ENCODE data around the gene UBE4A. TPM values are rescaled to one million over a fixed set of nuclear protein-coding genes. Genes with fewer than 3 reads are reported as not detected.

UBE4A gene
- total and polyA plus RNA-seq, 2 of the 4 experiments (the other 2 are of a cell fraction) = 15.2 to 69.7 TPM

DNA sequence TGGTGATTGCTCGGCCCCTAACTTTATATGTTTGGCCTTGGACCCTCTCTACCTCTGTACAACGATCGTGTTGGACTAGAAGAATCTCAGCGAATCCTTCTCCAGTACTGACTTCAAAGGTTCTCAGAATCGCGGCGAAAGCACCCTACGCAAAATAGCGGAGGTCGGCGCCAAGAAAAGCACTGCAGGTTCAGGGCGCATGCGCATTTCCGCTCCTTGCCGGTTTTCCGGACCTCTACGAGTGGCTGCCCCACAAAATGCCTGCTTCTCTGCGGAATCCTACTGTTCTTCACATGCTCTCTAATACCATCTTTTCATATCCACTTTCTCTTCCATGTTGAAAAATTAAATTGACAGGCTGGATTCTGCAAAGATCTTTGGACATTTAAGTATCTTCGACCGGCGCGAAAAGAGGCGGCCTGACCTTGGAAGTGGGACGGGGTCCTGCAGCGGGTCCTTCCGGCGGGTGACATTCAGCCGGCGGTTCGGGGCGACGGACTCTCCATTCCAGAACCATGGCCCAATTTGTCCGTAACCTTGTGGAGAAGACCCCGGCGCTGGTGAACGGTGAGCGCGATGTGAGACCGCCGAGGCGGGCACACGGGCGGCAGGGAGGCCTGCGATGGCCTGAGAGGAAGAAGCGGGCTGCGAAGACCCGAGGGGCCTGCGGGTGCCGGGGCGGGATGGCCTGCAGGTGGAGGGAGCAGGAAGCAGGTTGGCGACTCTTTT lies 41.9 kb downstream of the UBE4A start, which contains the start of gene ATP5MG:
ATP5MG (plus strand) TSS at position 456 of the 729 bp plus-strand sequence; CDS start at position 516, 60 bp downstream.
- BruUV-seq (replicated peaks) = no TSS peak
- Histone ChIP-seq H3K9ac (ENCODE audit: low read depth, low read length) (peak within 1 kb of the TSS; percentile 96), H3K27ac (ENCODE audit: insufficient read depth, low read length) (peak within 1 kb of the TSS; percentile 91), H4K5ac (ENCODE audit: low read depth, low read length) (peak within 1 kb of the TSS; percentile 86), H2BK5ac (ENCODE audit: low read depth, low read length, poor library complexity, severe bottlenecking) (peak within 1 kb of the TSS; percentile 98), H3K4ac (ENCODE audit: low read depth, low read length) (peak within 1 kb of the TSS; percentile 93), H3K14ac (replicated peaks; ENCODE audit: low read depth, low read length) (peak within 1 kb of the TSS; percentile 97), H3K4me1 (ENCODE audit: control insufficient read depth, insufficient read depth, low read length) (peaks cover 4% of the 10 kb centered on the region), H2BK20ac (ENCODE audit: low read depth, low read length) (peak within 1 kb of the TSS; percentile 45), H3K4me3 (ENCODE audit: insufficient read depth, low read depth, low read length) (peak within 1 kb of the TSS; percentile 86), H3K36me3 (ENCODE audit: control insufficient read depth, insufficient read depth, low read length) (peaks cover 5% of the 10 kb centered on the region), H3K9me3 (ENCODE audit: control insufficient read depth, insufficient read depth, low read length) (no peaks in the 10 kb centered on the region), H2AK9ac (replicated peaks; ENCODE audit: low read depth, low read length, poor library complexity) (peak within 1 kb of the TSS; percentile 77), H3K23ac (ENCODE audit: low read depth, low read length) (peak within 1 kb of the TSS; percentile 92), H3K56ac (ENCODE audit: extremely low read depth, insufficient read depth, low read length) (peak within 1 kb of the TSS; percentile 99), H3K18ac (ENCODE audit: low read depth, low read length) (peak within 1 kb of the TSS; percentile 94), H3K27me3 (ENCODE audit: control insufficient read depth, insufficient read depth, low read length) (no peaks in the 10 kb centered on the region), H4K8ac (ENCODE audit: low read depth in 2 of 2, low read length in 2 of 2) (peak within 1 kb of the TSS; percentile 65 to 94), H2AFZ (replicated peaks; ENCODE audit: low read length, poor library complexity) (peak within 1 kb of the TSS; percentile 95), H3K4me2 (ENCODE audit: low read depth, low read length) (peak within 1 kb of the TSS; percentile 89), H2BK120ac (ENCODE audit: low read depth, low read length) (peak within 1 kb of the TSS; percentile 86), H4K91ac (ENCODE audit: insufficient read depth, low read depth, low read length) (peak within 1 kb of the TSS; percentile 95), H4K20me1 (ENCODE audit: insufficient read depth, low read length) (peaks cover 30% of the 10 kb centered on the region), H3K79me1 (ENCODE audit: low read depth in 1 of 2, low read length in 2 of 2) (peaks cover 3 to 26% of the 10 kb centered on the region in 2 experiments; a peak in 3 of 4 replicates), H3K9me1 (ENCODE audit: insufficient read depth, low read length) (peaks cover 5% of the 10 kb centered on the region; the same call in 1 of the 2 replicates), H2BK15ac (ENCODE audit: low read depth, low read length) (peak within 1 kb of the TSS; percentile 92), H2AK5ac (ENCODE audit: low read depth, low read length) (peak within 1 kb of the TSS; percentile 72)
- intact Hi-C loops (cut with micrococcal nuclease) = no loop called here
- TF ChIP-seq POLR2A (IDR thresholded peaks at IDR 0.05; ENCODE audit: low read depth, low read length) = peak; percentile 65
- TF ChIP-seq CHD1 (IDR thresholded peaks at IDR 0.05; ENCODE audit: low read depth, low read length) = no peak
- no peak for TF ChIP-seq ELK1 (IDR thresholded peaks at IDR 0.05; ENCODE audit: borderline replicate concordance, low read depth, low read length)
- TF ChIP-seq MXI1 (IDR thresholded peaks at IDR 0.05; ENCODE audit: borderline replicate concordance, low read depth, low read length) = no peak
- TF ChIP-seq RCOR1 (IDR thresholded peaks at IDR 0.05; ENCODE audit: insufficient replicate concordance, low read length) = no peak
- no peak for TF ChIP-seq NFE2L2 (IDR thresholded peaks at IDR 0.05; ENCODE audit: low read depth, low read length)
- TF ChIP-seq RAD21 (IDR thresholded peaks at IDR 0.05; ENCODE audit: low read length) = no peak
- TF ChIP-seq FOS (IDR thresholded peaks at IDR 0.05; ENCODE audit: low read depth, low read length) = 0 out of 2 replicates have a peak, but pooled peaks have one; percentile 1
- no peak for TF ChIP-seq CTCF (conservative IDR thresholded peaks at IDR 0.05; ENCODE audit: low read depth, low read length)
- TF ChIP-seq MAFK (IDR thresholded peaks at IDR 0.05; ENCODE audit: low read depth, low read length) = no peak
- TF ChIP-seq RFX5 (IDR thresholded peaks at IDR 0.05; ENCODE audit: low read depth, low read length) = no peak
- peak; percentile 15; the same call in 1 of the 2 replicates for TF ChIP-seq SMC3 (IDR thresholded peaks at IDR 0.05; ENCODE audit: low read depth, low read length)
- ChIA-PET POLR2A (ENCODE audit: unreplicated experiment) (interaction anchor here (0.6 kb wide), 1 partner anchor 120 kb away, joined by 3 read pairs; no protein-coding TSS in a partner anchor), CTCF (no interaction called here)
- in situ Hi-C loops (cut with MboI; ENCODE audit: low sequenced_read_pairs) = no loop called here
- 1% methylated on average over 28 of the region's 51 CpGs; no CpG with 5 or more reads in 1 of the 2 experiments for WGBS, 2 experiments (ENCODE audit: extremely low coverage in 2 of 2, insufficient read length in 1 of 2)
- ATAC-seq (ENCODE audit: low read depth) (peak; percentile 79), DNase-seq (peak; percentile 86)
- dilution Hi-C loops (cut with HindIII; ENCODE audit: low sequenced_read_pairs, unreplicated experiment) = no loop called here
